GM18951 (cell line): ENCODE data around the gene DCHS1.

Source experiments
- POLR2A ChIP-seq: IDR thresholded peaks from 4 replicates; pipeline ENCODE4 v1.6.1; 2011; ENCODE audit warnings: mild to moderate bottlenecking; ENCODE audit not compliant: insufficient read length, insufficient read depth; ENCODE audit errors: extremely low read depth
- in situ Hi-C: fragments of 300-500 bp; cut with MboI; formaldehyde crosslinking; loops from one replicate; pipeline ENCODE4 v1.12.0; 2022; ENCODE audit warnings: low sequenced_read_pairs, mixed read lengths, inconsistent platforms; ENCODE audit not compliant: unreplicated experiment

DCHS1 gene

GRCh38 chr11:6646918-6647679 lies 8.5 kb downstream of the DCHS1 start:
- in situ Hi-C loops: no loop called here
- no peak for TF ChIP-seq POLR2A

- no peak for TF ChIP-seq POLR2A
- in situ Hi-C loops: no loop called here
Observed at GRCh38 chr11:6646576-6646917, 9.1 kb downstream of the DCHS1 start.

GRCh38 chr11:6646071-6646470 lies 9.5 kb downstream of the DCHS1 start:
- no peak for TF ChIP-seq POLR2A
- in situ Hi-C loops: no loop called here

GRCh38 chr11:6642957-6643356 lies 12.7 kb downstream of the DCHS1 start:
- no peak for TF ChIP-seq POLR2A
- in situ Hi-C loops: no loop called here

GRCh38 chr11:6640985-6641701 lies 14.5 kb downstream of the DCHS1 start:
- in situ Hi-C loops: no loop called here
- TF ChIP-seq POLR2A: no peak

- in situ Hi-C loops: no loop called here
- TF ChIP-seq POLR2A: no peak
Observed at GRCh38 chr11:6640036-6640984, 15.3 kb downstream of the DCHS1 start.

- in situ Hi-C loops: no loop called here
- no peak for TF ChIP-seq POLR2A
Observed at GRCh38 chr11:6638429-6638828, 17.2 kb downstream of the DCHS1 start.

GRCh38 chr11:6637871-6638270 lies 17.7 kb downstream of the DCHS1 start:
- no peak for TF ChIP-seq POLR2A
- in situ Hi-C loops: no loop called here

GRCh38 chr11:6636480-6636879 lies 19.1 kb downstream of the DCHS1 start:
- TF ChIP-seq POLR2A: no peak
- in situ Hi-C loops: no loop called here

- TF ChIP-seq POLR2A: no peak
- in situ Hi-C loops: no loop called here
Observed at GRCh38 chr11:6635082-6635932, 20.3 kb downstream of the DCHS1 start.

- in situ Hi-C loops: no loop called here
Observed at GRCh38 chr11:6634534-6634933, 21.1 kb downstream of the DCHS1 start.

More at GRCh38 chr11:6634534-6634933, 21.1 kb downstream of the DCHS1 start:
- no peak for TF ChIP-seq POLR2A
